K562 (cell line): ENCODE measurements around the gene FGF23. TPM values are rescaled to one million over a fixed set of nuclear protein-coding genes. Genes with fewer than 3 reads are reported as not detected.

Experiments used
- CBFA2T2 ChIP-seq: fragments of 450-650 bp; conservative IDR thresholded peaks from 2 replicates; pipeline ENCODE4 v1.6.1; 2017; ENCODE audit warnings: mild to moderate bottlenecking
- CBX1 ChIP-seq: sonication (generic); IDR thresholded peaks from 2 replicates; pipeline ENCODE4 v1.6.1; 2016; ENCODE audit warnings: antibody characterized with exemption, low read depth, mild to moderate bottlenecking
- CSDE1 ChIP-seq, 2 experiments: fragments of 450-650 bp; IDR thresholded peaks; 2 replicates each; pipeline ENCODE4 v1.6.1; 2016; ENCODE audit warnings: mild to moderate bottlenecking in 1 of 2
- DPF2 ChIP-seq: fragments of 450-650 bp; IDR thresholded peaks from 2 replicates; pipeline ENCODE4 v1.6.1; 2016
- EGR1 ChIP-seq: fragments of 450-650 bp; conservative IDR thresholded peaks from 2 replicates; pipeline ENCODE4 v1.6.1; 2017; ENCODE audit warnings: mild to moderate bottlenecking
- HMG20A ChIP-seq: fragments of 450-650 bp; formaldehyde crosslinking; conservative IDR thresholded peaks from 2 replicates; pipeline ENCODE4 v1.4.0; 2020; ENCODE audit warnings: mild to moderate bottlenecking, mixed read lengths
- JUND ChIP-seq, 2 experiments: IDR thresholded peaks; 2 replicates in 1 of 2; 3 replicates in 1 of 2; pipeline ENCODE4 v1.6.1; 2011; ENCODE audit warnings: borderline replicate concordance in 2 of 2, low read depth in 2 of 2, low read length in 2 of 2, improper control_type of control experiment in 1 of 2, missing biosample characterization in 1 of 2, missing genetic modification characterization in 1 of 2, missing genetic modification reagents in 1 of 2
- KLF6 ChIP-seq: fragments of 250-450 bp; sonication (Bioruptor Pico); IDR thresholded peaks from 2 replicates; pipeline ENCODE4 v1.4.0; 2020; ENCODE audit warnings: mild to moderate bottlenecking, moderate library complexity, borderline replicate concordance
- MAZ ChIP-seq, 2 experiments: fragments of 450-650 bp in 1 of 2; sonication (generic) in 1 of 2; formaldehyde crosslinking; IDR thresholded peaks in 1 of 2; conservative IDR thresholded peaks in 1 of 2; 2 replicates each; pipeline versions ENCODE4 v1.4.0 to v1.5.0; 2020; ENCODE audit warnings: mild to moderate bottlenecking in 1 of 2, missing genetic modification reagents in 1 of 2
- MCM2 ChIP-seq: fragments of 450-650 bp; IDR thresholded peaks from 2 replicates; pipeline ENCODE4 v1.6.1; 2017; ENCODE audit warnings: low read depth, mild to moderate bottlenecking
- NCOA2 ChIP-seq, 2 experiments: fragments of 450-650 bp; IDR thresholded peaks; 2 replicates each; pipeline ENCODE4 v1.6.1; 2018; ENCODE audit warnings: mild to moderate bottlenecking in 2 of 2, moderate library complexity in 1 of 2; ENCODE audit not compliant: partially characterized antibody in 2 of 2
- PHF21A ChIP-seq: fragments of 450-650 bp; IDR thresholded peaks from 2 replicates; pipeline ENCODE4 v1.6.1; 2017; ENCODE audit warnings: low read depth, borderline replicate concordance
- PTBP1 ChIP-seq: fragments of 200-400 bp; formaldehyde crosslinking; IDR thresholded peaks from 2 replicates; pipeline ENCODE4 v1.6.1; 2017; ENCODE audit warnings: low read depth, low read length
- SRSF9 ChIP-seq: fragments of 200-400 bp; formaldehyde crosslinking; IDR thresholded peaks from 2 replicates; pipeline ENCODE4 v1.6.1; 2017; ENCODE audit warnings: low read depth, low read length, borderline replicate concordance
- ZKSCAN3 ChIP-seq: fragments of 250-450 bp; sonication (Bioruptor Pico); IDR thresholded peaks from 2 replicates; pipeline ENCODE4 v1.4.0; 2020
- ZNF41 ChIP-seq: fragments of 250-450 bp; sonication (Bioruptor Pico); conservative IDR thresholded peaks from 2 replicates; pipeline ENCODE4 v1.4.0; 2020; ENCODE audit warnings: mild to moderate bottlenecking
- polyA plus RNA-seq, 8 experiments: library from polyadenylated mRNA; depleted of rRNA in 4 of 8; stranded (reverse) in 5 of 8; unstranded in 3 of 8; fragments of >200 nt; fragmentation: Nextera tagmentation in 2 of 8; fragmentation: Illumina TruSeq in 1 of 8; extraction: Ambion mirVana in 2 of 8; extraction: Trizol in 1 of 8; gene quantifications; 2 replicates each; pipeline versions ENCODE4 v1.2.1 to v1.2.3, GENCODE V29; 2011 to 2014; ENCODE audit warnings: inconsistent platforms in 1 of 8, missing spikeins in 1 of 8
- total RNA-seq, 7 experiments: library from RNA; depleted of rRNA in 6 of 7; stranded (reverse); fragments of >200 nt in 6 of 7; fragmentation: Illumina TruSeq in 2 of 7; extraction: Trizol in 2 of 7; gene quantifications; 2 replicates each; pipeline versions ENCODE4 v1.2.1 to v1.2.3, GENCODE V29; 2011 to 2021; ENCODE audit warnings: low replicate concordance in 1 of 7
- TF ChIP-seq, protein P1 (sequence below): fragments of 250-450 bp; sonication (Bioruptor Pico); IDR thresholded peaks from 2 replicates; pipeline ENCODE4 v1.4.0; 2020
- TF ChIP-seq, protein P2 (sequence below): fragments of 450-650 bp; formaldehyde crosslinking; conservative IDR thresholded peaks from 2 replicates; pipeline ENCODE4 v1.4.0; 2022; ENCODE audit warnings: mild to moderate bottlenecking, missing genetic modification characterization
- TF ChIP-seq, protein P3 (sequence below): fragments of 450-650 bp; IDR thresholded peaks from 2 replicates; pipeline ENCODE4 v1.6.1; 2016; ENCODE audit warnings: antibody characterized with exemption
- TF ChIP-seq, protein P4 (sequence below): fragments of 450-650 bp; IDR thresholded peaks from 2 replicates; pipeline ENCODE4 v1.6.1; 2014; ENCODE audit warnings: low read depth, mild to moderate bottlenecking, moderate library complexity, borderline replicate concordance

FGF23 gene
- total and polyA plus RNA-seq, 9 of the 15 experiments (the other 6 are each of a cell fraction or from before 2014, with no cell fraction given), result 0.38 TPM; not detected in 8

DNA sequence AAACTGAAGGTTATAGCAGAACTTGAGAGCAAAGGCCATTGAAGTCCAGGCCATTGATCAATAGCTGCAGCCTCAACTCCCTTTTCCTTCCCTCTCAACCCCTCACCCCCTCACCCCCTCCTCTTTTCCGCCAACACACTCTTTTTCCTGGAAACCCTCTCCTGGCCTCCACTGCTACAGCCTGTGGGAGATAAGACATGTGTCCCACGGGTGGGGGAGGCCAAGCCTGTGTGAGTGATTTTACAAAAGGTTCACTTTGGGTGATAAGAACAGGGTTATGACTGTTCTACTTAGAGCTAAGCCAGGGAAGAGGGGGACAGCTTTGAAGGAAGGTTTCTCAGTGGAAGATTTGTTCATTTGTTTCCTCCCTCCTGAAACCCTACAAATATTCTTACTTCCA is 9.2 kb upstream of the FGF23 start (continued):
- TF ChIP-seq, protein P1, sequence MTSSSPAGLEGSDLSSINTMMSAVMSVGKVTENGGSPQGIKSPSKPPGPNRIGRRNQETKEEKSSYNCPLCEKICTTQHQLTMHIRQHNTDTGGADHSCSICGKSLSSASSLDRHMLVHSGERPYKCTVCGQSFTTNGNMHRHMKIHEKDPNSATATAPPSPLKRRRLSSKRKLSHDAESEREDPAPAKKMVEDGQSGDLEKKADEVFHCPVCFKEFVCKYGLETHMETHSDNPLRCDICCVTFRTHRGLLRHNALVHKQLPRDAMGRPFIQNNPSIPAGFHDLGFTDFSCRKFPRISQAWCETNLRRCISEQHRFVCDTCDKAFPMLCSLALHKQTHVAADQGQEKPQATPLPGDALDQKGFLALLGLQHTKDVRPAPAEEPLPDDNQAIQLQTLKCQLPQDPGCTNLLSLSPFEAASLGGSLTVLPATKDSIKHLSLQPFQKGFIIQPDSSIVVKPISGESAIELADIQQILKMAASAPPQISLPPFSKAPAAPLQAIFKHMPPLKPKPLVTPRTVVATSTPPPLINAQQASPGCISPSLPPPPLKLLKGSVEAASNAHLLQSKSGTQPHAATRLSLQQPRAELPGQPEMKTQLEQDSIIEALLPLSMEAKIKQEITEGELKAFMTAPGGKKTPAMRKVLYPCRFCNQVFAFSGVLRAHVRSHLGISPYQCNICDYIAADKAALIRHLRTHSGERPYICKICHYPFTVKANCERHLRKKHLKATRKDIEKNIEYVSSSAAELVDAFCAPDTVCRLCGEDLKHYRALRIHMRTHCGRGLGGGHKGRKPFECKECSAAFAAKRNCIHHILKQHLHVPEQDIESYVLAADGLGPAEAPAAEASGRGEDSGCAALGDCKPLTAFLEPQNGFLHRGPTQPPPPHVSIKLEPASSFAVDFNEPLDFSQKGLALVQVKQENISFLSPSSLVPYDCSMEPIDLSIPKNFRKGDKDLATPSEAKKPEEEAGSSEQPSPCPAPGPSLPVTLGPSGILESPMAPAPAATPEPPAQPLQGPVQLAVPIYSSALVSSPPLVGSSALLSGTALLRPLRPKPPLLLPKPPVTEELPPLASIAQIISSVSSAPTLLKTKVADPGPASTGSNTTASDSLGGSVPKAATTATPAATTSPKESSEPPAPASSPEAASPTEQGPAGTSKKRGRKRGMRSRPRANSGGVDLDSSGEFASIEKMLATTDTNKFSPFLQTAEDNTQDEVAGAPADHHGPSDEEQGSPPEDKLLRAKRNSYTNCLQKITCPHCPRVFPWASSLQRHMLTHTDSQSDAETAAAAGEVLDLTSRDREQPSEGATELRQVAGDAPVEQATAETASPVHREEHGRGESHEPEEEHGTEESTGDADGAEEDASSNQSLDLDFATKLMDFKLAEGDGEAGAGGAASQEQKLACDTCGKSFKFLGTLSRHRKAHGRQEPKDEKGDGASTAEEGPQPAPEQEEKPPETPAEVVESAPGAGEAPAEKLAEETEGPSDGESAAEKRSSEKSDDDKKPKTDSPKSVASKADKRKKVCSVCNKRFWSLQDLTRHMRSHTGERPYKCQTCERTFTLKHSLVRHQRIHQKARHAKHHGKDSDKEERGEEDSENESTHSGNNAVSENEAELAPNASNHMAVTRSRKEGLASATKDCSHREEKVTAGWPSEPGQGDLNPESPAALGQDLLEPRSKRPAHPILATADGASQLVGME, result no peak
- TF ChIP-seq, protein P2, sequence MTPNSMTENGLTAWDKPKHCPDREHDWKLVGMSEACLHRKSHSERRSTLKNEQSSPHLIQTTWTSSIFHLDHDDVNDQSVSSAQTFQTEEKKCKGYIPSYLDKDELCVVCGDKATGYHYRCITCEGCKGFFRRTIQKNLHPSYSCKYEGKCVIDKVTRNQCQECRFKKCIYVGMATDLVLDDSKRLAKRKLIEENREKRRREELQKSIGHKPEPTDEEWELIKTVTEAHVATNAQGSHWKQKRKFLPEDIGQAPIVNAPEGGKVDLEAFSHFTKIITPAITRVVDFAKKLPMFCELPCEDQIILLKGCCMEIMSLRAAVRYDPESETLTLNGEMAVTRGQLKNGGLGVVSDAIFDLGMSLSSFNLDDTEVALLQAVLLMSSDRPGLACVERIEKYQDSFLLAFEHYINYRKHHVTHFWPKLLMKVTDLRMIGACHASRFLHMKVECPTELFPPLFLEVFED, result no peak
- TF ChIP-seq KLF6 (no peak), ZKSCAN3 (CRISPR knock-in tag) (no peak), SRSF9 (no peak), DPF2 (peak; percentile 93), MAZ (CRISPR knock-in tag; conservative IDR thresholded peaks at IDR 0.05 in 1 of 2, IDR thresholded peaks at IDR 0.05 in 1 of 2) (peak; percentile 18 to 71; a peak in 2 of 4 replicates), NCOA2 (IDR thresholded peaks at IDR 0.05; ENCODE audit: partially characterized antibody in 2 of 2) (no peak), PTBP1 (no peak), CSDE1 (IDR thresholded peaks at IDR 0.05) (no peak), CBX1 (no peak), CBFA2T2 (peak; percentile 90), PHF21A (peak; percentile 29; the same call in 1 of the 2 replicates), HMG20A (CRISPR knock-in tag) (no peak), EGR1 (peak; percentile 92), ZNF41 (CRISPR knock-in tag) (no peak), MCM2 (no peak), JUND (IDR thresholded peaks at IDR 0.05; ENCODE audit: borderline replicate concordance, low read depth, low read length) (peak; percentile 49), JUND (tag; IDR thresholded peaks at IDR 0.05; ENCODE audit: borderline replicate concordance, low read depth, low read length) (peak; percentile 39; the same call in 1 of the 3 replicates)
- TF ChIP-seq, protein P3, sequence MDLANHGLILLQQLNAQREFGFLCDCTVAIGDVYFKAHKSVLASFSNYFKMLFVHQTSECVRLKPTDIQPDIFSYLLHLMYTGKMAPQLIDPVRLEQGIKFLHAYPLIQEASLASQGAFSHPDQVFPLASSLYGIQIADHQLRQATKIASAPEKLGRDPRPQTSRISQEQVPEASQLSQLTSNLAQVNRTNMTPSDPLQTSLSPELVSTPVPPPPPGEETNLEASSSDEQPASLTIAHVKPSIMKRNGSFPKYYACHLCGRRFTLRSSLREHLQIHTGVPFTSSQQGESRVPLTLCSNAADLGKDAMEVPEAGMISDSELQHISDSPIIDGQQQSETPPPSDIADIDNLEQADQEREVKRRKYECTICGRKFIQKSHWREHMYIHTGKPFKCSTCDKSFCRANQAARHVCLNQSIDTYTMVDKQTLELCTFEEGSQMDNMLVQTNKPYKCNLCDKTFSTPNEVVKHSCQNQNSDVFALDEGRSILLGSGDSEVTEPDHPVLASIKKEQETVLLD, result peak; percentile 87
- TF ChIP-seq, protein P4, sequence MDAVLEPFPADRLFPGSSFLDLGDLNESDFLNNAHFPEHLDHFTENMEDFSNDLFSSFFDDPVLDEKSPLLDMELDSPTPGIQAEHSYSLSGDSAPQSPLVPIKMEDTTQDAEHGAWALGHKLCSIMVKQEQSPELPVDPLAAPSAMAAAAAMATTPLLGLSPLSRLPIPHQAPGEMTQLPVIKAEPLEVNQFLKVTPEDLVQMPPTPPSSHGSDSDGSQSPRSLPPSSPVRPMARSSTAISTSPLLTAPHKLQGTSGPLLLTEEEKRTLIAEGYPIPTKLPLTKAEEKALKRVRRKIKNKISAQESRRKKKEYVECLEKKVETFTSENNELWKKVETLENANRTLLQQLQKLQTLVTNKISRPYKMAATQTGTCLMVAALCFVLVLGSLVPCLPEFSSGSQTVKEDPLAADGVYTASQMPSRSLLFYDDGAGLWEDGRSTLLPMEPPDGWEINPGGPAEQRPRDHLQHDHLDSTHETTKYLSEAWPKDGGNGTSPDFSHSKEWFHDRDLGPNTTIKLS, result no peak
